RWPE2 (cell line): ENCODE results near the gene IL17RA.
A peak's percentile ranks its signal among the peaks of the same experiment; 100 is the strongest.

Experiments
- ATAC-seq: fragments of 200-7000 bp; cut with Tn5 transposase; 3 replicates; pipeline ENCODE4 v1.9.1; 2021; ENCODE audit warnings: low read depth
- DNase-seq: peaks from one replicate; pipeline ENCODE4 v3.0.0-alpha.2; 2020; ENCODE audit warnings: low spot score
- H3K27ac ChIP-seq: fragments of 450-650 bp; 2 replicates; pipeline ENCODE4 v1.5.1; 2017; ENCODE audit warnings: mild to moderate bottlenecking; ENCODE audit not compliant: poor library complexity, severe bottlenecking
- H3K27me3 ChIP-seq: fragments of 250-450 bp; sonication (Bioruptor Pico); 2 replicates; pipeline ENCODE4 v1.5.1; 2021; ENCODE audit warnings: mild to moderate bottlenecking, moderate library complexity; ENCODE audit not compliant: insufficient read depth, poor library complexity, severe bottlenecking
- H3K36me3 ChIP-seq: fragments of 250-450 bp; sonication (Bioruptor Pico); 2 replicates; pipeline ENCODE4 v1.5.1; 2020; ENCODE audit warnings: low read depth, mild to moderate bottlenecking, moderate library complexity
- H3K4me1 ChIP-seq: fragments of 250-450 bp; sonication (Bioruptor Pico); 2 replicates; pipeline ENCODE4 v1.5.1; 2021; ENCODE audit warnings: mild to moderate bottlenecking, moderate library complexity; ENCODE audit not compliant: insufficient read depth, poor library complexity, severe bottlenecking
- H3K4me3 ChIP-seq: fragments of 250-450 bp; sonication (Bioruptor Pico); 2 replicates; pipeline ENCODE4 v1.5.1; 2021; ENCODE audit warnings: mild to moderate bottlenecking, moderate library complexity; ENCODE audit not compliant: severe bottlenecking
- H3K9me3 ChIP-seq: fragments of 250-450 bp; sonication (Bioruptor Pico); 2 replicates; pipeline ENCODE4 v1.5.1; 2021; ENCODE audit warnings: mild to moderate bottlenecking, moderate library complexity; ENCODE audit not compliant: severe bottlenecking
- TF ChIP-seq, protein P1 (sequence below): fragments of 450-650 bp; IDR thresholded peaks from one replicate; pipeline ENCODE4 v1.5.1; 2017; ENCODE audit warnings: mild to moderate bottlenecking, moderate library complexity; ENCODE audit not compliant: poor library complexity, severe bottlenecking

Gene IL17RA

DNA sequence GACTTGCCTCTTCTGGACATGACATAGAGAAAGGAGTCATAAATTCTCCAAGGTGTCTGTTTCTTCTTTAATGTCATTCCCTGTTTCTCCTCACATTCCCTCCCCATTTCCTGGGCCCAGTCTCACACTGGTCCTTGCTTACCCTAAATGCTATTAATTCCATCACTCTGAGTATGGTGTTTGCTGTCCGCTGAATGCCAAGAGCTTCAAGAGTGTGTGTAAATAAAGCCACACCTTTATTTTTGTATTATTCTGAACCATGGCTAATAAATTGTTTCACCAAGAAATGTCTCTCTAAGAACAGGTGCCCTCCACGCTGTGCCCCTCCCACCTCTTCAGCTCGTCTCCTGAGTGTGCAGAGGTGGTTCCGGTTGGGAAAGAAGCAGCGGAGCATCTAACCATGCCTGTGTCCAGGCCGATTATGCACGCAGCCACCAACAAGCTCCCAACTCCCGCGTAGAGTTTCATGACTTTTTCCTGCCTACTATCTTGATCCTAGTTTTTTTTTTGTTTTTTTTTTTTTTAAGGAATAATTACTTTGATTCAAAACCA is 27.8 kb downstream of the IL17RA start:
- no peaks in the 10 kb centered on the region for H3K27me3 ChIP-seq
- no peak overlapping the region for H3K27ac ChIP-seq
- DNase-seq = no peak
- TF ChIP-seq, protein P1, sequence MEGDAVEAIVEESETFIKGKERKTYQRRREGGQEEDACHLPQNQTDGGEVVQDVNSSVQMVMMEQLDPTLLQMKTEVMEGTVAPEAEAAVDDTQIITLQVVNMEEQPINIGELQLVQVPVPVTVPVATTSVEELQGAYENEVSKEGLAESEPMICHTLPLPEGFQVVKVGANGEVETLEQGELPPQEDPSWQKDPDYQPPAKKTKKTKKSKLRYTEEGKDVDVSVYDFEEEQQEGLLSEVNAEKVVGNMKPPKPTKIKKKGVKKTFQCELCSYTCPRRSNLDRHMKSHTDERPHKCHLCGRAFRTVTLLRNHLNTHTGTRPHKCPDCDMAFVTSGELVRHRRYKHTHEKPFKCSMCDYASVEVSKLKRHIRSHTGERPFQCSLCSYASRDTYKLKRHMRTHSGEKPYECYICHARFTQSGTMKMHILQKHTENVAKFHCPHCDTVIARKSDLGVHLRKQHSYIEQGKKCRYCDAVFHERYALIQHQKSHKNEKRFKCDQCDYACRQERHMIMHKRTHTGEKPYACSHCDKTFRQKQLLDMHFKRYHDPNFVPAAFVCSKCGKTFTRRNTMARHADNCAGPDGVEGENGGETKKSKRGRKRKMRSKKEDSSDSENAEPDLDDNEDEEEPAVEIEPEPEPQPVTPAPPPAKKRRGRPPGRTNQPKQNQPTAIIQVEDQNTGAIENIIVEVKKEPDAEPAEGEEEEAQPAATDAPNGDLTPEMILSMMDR = no peak
- no peaks in the 10 kb centered on the region for H3K9me3 ChIP-seq
- H3K36me3 ChIP-seq = peaks cover 3% of the 10 kb centered on the region; the same call in 1 of the 2 replicates
- peak; percentile 20; the same call in 1 of the 3 replicates for ATAC-seq
- no peaks in the 10 kb centered on the region for H3K4me1 ChIP-seq
- H3K4me3 ChIP-seq = no peak overlapping the region

DNA sequence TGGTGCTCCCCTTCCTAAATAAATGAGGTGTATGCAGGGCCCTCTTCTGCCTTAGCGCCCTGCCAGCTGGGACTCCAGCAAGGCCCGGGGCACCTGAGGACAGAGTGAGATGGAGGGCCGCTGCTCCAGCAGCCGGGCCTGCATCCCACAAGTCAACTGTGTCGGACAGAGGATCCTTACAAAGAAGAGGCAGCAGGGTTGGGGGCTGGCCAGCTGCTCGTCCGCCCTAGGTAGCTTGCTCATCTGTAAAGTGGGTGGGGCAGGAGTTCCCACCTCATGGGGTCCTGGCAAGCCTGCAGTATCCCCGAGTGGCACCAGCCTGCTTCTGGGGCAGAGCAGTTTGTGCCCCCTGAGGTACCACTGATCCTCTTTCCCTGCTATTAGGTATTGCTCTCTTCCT is 28.8 kb downstream of the IL17RA start:
- no peak for DNase-seq

DNA sequence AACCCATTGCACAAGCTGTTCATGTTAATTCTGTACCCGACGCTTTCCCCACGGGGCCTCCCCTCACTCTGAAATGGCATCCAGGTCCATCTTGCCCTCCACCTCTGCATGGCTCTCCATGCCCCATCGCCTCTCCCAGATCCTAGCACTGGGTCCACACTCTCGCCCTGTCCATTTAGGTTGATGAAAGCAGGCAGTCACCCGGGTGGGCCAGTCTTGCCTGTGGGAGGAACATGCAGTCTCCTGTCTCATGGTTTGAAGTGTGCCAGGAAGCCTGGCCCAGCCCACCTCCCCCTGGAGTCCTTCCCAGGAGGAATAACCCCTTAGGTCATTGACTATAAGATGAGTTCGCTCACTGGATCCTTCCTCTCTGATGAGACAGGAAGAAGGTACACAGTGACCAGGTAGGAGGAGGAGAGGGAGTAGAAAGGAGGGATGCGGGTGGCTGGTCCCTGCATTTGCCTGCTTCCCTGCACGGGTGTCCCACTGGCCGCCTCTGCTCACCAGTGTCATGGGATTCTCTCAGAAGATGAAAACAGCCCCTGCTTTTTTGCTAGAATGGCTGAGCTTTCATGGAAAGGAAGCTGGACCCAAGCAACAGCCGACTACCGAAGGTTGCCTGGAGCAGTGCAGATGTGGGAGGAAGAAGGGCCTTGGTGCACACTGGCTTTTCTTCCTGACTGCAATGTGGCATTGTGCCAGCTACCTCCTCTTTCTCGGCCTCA is 29.5 kb downstream of the IL17RA start:
- DNase-seq = no peak
- no peak overlapping the region for H3K4me3 ChIP-seq
- TF ChIP-seq, protein P1 = no peak
- H3K4me1 ChIP-seq = no peaks in the 10 kb centered on the region
- H3K9me3 ChIP-seq = no peaks in the 10 kb centered on the region
- peaks cover 3% of the 10 kb centered on the region; the same call in 1 of the 2 replicates for H3K36me3 ChIP-seq
- no peak overlapping the region for H3K27ac ChIP-seq
- peaks cover 7% of the 10 kb centered on the region for H3K27me3 ChIP-seq
- no peak for ATAC-seq

More for the DNA sequence above, 28.8 kb downstream of the IL17RA start:
- H3K27me3 ChIP-seq = peaks cover under 1% of the 10 kb centered on the region
- no peak overlapping the region for H3K27ac ChIP-seq
- no peaks in the 10 kb centered on the region for H3K9me3 ChIP-seq
- no peak overlapping the region for H3K4me3 ChIP-seq
- H3K4me1 ChIP-seq = no peaks in the 10 kb centered on the region
- TF ChIP-seq, protein P1 = no peak
- peaks cover 3% of the 10 kb centered on the region; the same call in 1 of the 2 replicates for H3K36me3 ChIP-seq
- no peak for ATAC-seq

DNA sequence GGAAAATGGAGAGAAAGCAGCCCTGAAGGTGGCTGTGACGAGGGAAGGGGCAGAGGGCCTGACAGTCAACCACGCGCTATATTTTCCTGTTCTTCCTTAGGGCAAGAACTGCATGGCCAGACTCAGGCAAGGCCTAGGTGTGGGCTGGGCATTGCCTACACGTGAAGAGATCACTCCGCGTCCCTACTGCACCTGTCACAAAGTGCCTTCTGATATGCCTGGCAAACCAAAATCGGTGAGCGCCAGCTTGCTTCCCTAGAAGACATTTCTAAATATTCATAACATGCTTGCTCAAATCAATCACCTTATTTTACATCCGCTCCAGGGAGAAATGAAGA is 30.1 kb downstream of the IL17RA start:
- H3K4me1 ChIP-seq = no peaks in the 10 kb centered on the region
- H3K36me3 ChIP-seq = peaks cover 3% of the 10 kb centered on the region; the same call in 1 of the 2 replicates
- peaks cover 13% of the 10 kb centered on the region for H3K27me3 ChIP-seq
- no peak for DNase-seq
- no peaks in the 10 kb centered on the region for H3K9me3 ChIP-seq
- ATAC-seq = no peak
- H3K4me3 ChIP-seq = no peak overlapping the region
- no peak overlapping the region for H3K27ac ChIP-seq
- TF ChIP-seq, protein P1 = no peak

DNA sequence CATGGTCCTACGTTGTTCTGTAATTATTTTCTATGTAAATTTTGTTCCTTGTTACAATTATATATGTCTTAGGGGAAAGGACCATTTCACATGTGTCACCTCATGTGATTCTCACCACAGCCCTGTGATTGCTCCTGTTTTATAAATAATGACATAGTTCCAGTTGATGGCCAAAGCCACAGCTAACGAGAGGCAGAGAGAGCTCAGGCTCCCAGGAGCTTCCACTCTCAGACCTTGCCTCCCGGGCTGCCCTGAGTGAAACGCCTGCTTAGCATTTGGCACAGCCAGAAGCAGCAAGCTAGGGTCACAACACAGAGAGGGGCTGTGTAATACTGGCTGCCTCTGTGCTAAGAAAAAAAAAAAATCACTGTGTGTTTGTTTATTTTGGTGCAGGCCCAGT is 30.4 kb downstream of the IL17RA start:
- H3K9me3 ChIP-seq = no peaks in the 10 kb centered on the region
- TF ChIP-seq, protein P1 = no peak
- H3K4me1 ChIP-seq = no peaks in the 10 kb centered on the region
- no peak overlapping the region for H3K4me3 ChIP-seq
- no peak for DNase-seq
- no peak for ATAC-seq
- H3K36me3 ChIP-seq = no peaks in the 10 kb centered on the region
- H3K27me3 ChIP-seq = peaks cover 14% of the 10 kb centered on the region
- H3K27ac ChIP-seq = no peak overlapping the region
